ENCODE results near the gene MICB. TPM values are rescaled to one million over a fixed set of nuclear protein-coding genes. Genes with fewer than 3 reads are reported as not detected.

Gene MICB
- total and polyA plus RNA-seq, 7 donors, result 0.71 to 7.7 (median 1.5) TPM

DNA sequence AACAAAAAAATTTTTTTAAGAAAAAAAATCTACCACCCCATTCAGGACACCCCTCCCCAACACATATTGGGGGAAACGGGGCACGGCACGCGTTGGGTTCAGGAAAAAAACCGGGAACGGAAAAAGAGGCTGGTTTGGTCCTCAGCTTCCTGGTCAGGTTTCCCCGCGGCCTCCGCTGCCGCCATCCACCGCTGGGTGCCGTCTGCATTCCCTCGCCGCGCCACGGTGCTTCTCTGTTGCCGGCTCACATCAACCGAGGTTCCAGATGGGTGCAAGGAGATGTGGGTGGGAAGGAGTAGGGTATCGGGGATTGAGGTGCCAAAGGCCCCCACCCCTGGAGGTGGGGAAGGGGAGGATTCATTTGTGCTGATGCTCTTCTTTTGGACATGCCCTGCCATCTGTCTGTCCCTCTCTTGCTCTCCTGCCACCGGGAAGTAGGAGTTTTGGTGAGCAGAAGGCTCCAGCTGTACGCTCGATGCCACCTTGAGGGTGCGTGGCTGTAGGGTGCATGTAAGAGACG lies 36.6 kb downstream of the MICB start:
- no peak for DNase-seq
- TF ChIP-seq, protein P1, sequence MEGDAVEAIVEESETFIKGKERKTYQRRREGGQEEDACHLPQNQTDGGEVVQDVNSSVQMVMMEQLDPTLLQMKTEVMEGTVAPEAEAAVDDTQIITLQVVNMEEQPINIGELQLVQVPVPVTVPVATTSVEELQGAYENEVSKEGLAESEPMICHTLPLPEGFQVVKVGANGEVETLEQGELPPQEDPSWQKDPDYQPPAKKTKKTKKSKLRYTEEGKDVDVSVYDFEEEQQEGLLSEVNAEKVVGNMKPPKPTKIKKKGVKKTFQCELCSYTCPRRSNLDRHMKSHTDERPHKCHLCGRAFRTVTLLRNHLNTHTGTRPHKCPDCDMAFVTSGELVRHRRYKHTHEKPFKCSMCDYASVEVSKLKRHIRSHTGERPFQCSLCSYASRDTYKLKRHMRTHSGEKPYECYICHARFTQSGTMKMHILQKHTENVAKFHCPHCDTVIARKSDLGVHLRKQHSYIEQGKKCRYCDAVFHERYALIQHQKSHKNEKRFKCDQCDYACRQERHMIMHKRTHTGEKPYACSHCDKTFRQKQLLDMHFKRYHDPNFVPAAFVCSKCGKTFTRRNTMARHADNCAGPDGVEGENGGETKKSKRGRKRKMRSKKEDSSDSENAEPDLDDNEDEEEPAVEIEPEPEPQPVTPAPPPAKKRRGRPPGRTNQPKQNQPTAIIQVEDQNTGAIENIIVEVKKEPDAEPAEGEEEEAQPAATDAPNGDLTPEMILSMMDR (IDR thresholded peaks at IDR 0.05), result no peak
- no peak for TF ChIP-seq POLR2A (IDR thresholded peaks at IDR 0.05)
- no peak for TF ChIP-seq EP300 (IDR thresholded peaks at IDR 0.05)
- no peak for TF ChIP-seq POLR2AphosphoS5 (IDR thresholded peaks at IDR 0.05)
- Histone ChIP-seq H3K27ac (no peak overlapping the region), H3K36me3 (peaks cover 54 to 100% (median 92%) of the 10 kb centered on the region in 4 donors), H3K4me3 (no peak overlapping the region), H3K9me3 (no peaks in the 10 kb centered on the region), H3K27me3 (no peaks in the 10 kb centered on the region), H3K4me1 (peaks cover 0 to 16% (median 13%) of the 10 kb centered on the region in 4 donors)
- 90 to 92% methylated on average over 24 of the region's 24 CpGs for WGBS, 2 donors
- intact Hi-C loops (cut with DNase I), result no loop called here

GRCh38 chr6:31535538-31536324 lies 37.8 kb downstream of the MICB start:
- H3K9me3 ChIP-seq, result no peaks in the 10 kb centered on the region
- peaks cover 0 to 27% (median 25%) of the 10 kb centered on the region in 4 donors for H3K4me1 ChIP-seq
- no peak overlapping the region for H3K4me3 ChIP-seq
- WGBS, 2 donors, result 30 to 41% methylated on average over 2 of the region's 2 CpGs
- H3K27me3 ChIP-seq, result no peaks in the 10 kb centered on the region
- intact Hi-C loops (cut with DNase I), result no loop called here
- no peak overlapping the region for H3K27ac ChIP-seq
- peaks cover 49 to 97% (median 86%) of the 10 kb centered on the region in 4 donors for H3K36me3 ChIP-seq
- TF ChIP-seq EP300 (IDR thresholded peaks at IDR 0.05) (no peak), POLR2A (IDR thresholded peaks at IDR 0.05) (no peak), POLR2AphosphoS5 (IDR thresholded peaks at IDR 0.05) (no peak)
- TF ChIP-seq, protein P1 (IDR thresholded peaks at IDR 0.05), result no peak
- DNase-seq, result no peak

GRCh38 chr6:31538805-31539400 lies 41.0 kb downstream of the MICB start:
- Histone ChIP-seq H3K27ac (peak overlapping the region in 3 of 4 donors; percentile 95 to 97 (median 96)), H3K9me3 (no peaks in the 10 kb centered on the region), H3K4me3 (peak overlapping the region in 1 of 4 donors; percentile 68), H3K36me3 (peaks cover 43 to 65% (median 59%) of the 10 kb centered on the region in 4 donors), H3K4me1 (peaks cover 0 to 38% (median 35%) of the 10 kb centered on the region in 4 donors), H3K27me3 (no peaks in the 10 kb centered on the region)
- DNase-seq, result no peak
- TF ChIP-seq POLR2A (IDR thresholded peaks at IDR 0.05) (no peak), EP300 (IDR thresholded peaks at IDR 0.05) (no peak), POLR2AphosphoS5 (IDR thresholded peaks at IDR 0.05) (no peak)
- TF ChIP-seq, protein P1 (IDR thresholded peaks at IDR 0.05), result no peak
- intact Hi-C loops (cut with DNase I), result no loop called here
- WGBS, 2 donors, result 55 to 65% methylated on average over 6 of the region's 6 CpGs

- peak overlapping the region; percentile 92 to 97 (median 96) for H3K27ac ChIP-seq
- no peaks in the 10 kb centered on the region for H3K27me3 ChIP-seq
- 13 to 16% methylated on average over 4 of the region's 4 CpGs for WGBS, 2 donors
- no peak for TF ChIP-seq POLR2AphosphoS5 (IDR thresholded peaks at IDR 0.05)
- TF ChIP-seq, protein P1 (IDR thresholded peaks at IDR 0.05), result no peak
- TF ChIP-seq POLR2A (IDR thresholded peaks at IDR 0.05), result no peak
- no peak for TF ChIP-seq EP300 (IDR thresholded peaks at IDR 0.05)
- H3K4me3 ChIP-seq, result peak overlapping the region; percentile 65 to 78 (median 70)
- peaks cover 0 to 38% (median 35%) of the 10 kb centered on the region in 4 donors for H3K4me1 ChIP-seq
- H3K9me3 ChIP-seq, result no peaks in the 10 kb centered on the region
- peaks cover 26 to 48% (median 42%) of the 10 kb centered on the region in 4 donors for H3K36me3 ChIP-seq
- no peak for DNase-seq
- intact Hi-C loops (cut with DNase I), result loop anchor here (2.0 to 10.0 kb wide), 5 partner anchors 46 to 647 kb away; partner anchors contain the start of genes ABHD16A, LY6G6F, NELFE and SKIC2
Measured at GRCh38 chr6:31540640-31541039, 42.7 kb downstream of the MICB start.

Measured in sigmoid colon (tissue), 7 donors.